UCSD-AML1 (cell line): ENCODE measurements around the gene SMIM15.
"Not testable (repeated sequence)": the region's sequence is repeated elsewhere in the genome, so short reads cannot be mapped to it uniquely, and the experiment has no call there.

Experiments
- DNase-seq: peaks from one replicate; lab custom pipeline; 2025; ENCODE audit not compliant: unreplicated experiment; lab: John Stamatoyannopoulos, UW

SMIM15 gene

GRCh38 chr5:61162010-61162831, at the start of gene SMIM15:
SMIM15 (minus strand) TSS chr5:61162468; CDS start chr5:61160171, 2,297 bp downstream.
- no peak for DNase-seq

GRCh38 chr5:61207884-61208283, 45.6 kb upstream of the SMIM15 start:
- no peak for DNase-seq

GRCh38 chr5:61205013-61205412, 42.7 kb upstream of the SMIM15 start:
- DNase-seq, result no peak

GRCh38 chr5:61202213-61202612, 39.9 kb upstream of the SMIM15 start:
- no peak for DNase-seq

- DNase-seq, result peak; percentile 35
Measured at GRCh38 chr5:61200582-61201155, 38.4 kb upstream of the SMIM15 start.

GRCh38 chr5:61198606-61199005, 36.3 kb upstream of the SMIM15 start:
- DNase-seq, result no peak

GRCh38 chr5:61187826-61188225, 25.6 kb upstream of the SMIM15 start:
- DNase-seq, result not testable (repeated sequence)

- not testable (repeated sequence) for DNase-seq
Measured at GRCh38 chr5:61187352-61187751, 25.1 kb upstream of the SMIM15 start.

GRCh38 chr5:61186634-61187033, 24.4 kb upstream of the SMIM15 start:
- no peak for DNase-seq

GRCh38 chr5:61184708-61185107, 22.4 kb upstream of the SMIM15 start:
- no peak for DNase-seq

GRCh38 chr5:61183538-61183937, 21.3 kb upstream of the SMIM15 start:
- no peak for DNase-seq

GRCh38 chr5:61182449-61182848, 20.2 kb upstream of the SMIM15 start:
- no peak for DNase-seq

- no peak for DNase-seq
Measured at GRCh38 chr5:61180886-61181285, 18.6 kb upstream of the SMIM15 start.

GRCh38 chr5:61178702-61179101, 16.4 kb upstream of the SMIM15 start:
- no peak for DNase-seq

- DNase-seq, result no peak
Measured at GRCh38 chr5:61177716-61178115, 15.4 kb upstream of the SMIM15 start.

GRCh38 chr5:61177070-61177469, 14.8 kb upstream of the SMIM15 start:
- no peak for DNase-seq

GRCh38 chr5:61176631-61177030, 14.4 kb upstream of the SMIM15 start:
- no peak for DNase-seq

GRCh38 chr5:61171479-61171878, 9.2 kb upstream of the SMIM15 start:
- no peak for DNase-seq

- DNase-seq, result no peak
Measured at GRCh38 chr5:61168951-61169350, 6.7 kb upstream of the SMIM15 start.

- DNase-seq, result peak; percentile 19
Measured at GRCh38 chr5:61167382-61167781, 5.1 kb upstream of the SMIM15 start.

- no peak for DNase-seq
Measured at GRCh38 chr5:61163905-61164304, 1.6 kb upstream of the SMIM15 start.

GRCh38 chr5:61162832-61163567, 732 bp upstream of the SMIM15 start:
- no peak for DNase-seq
